NCI-H1105 (cell line): ENCODE measurements around the gene ZBTB46.

ENCODE experiments used
- DNase-seq: peaks from one replicate; lab custom pipeline; 2025; lab: John Stamatoyannopoulos, UW

The ZBTB46 gene

GRCh38 chr20:63766695-63767426 lies 64.2 kb downstream of the ZBTB46 start:
- DNase-seq = no peak

- no peak for DNase-seq
Observed at GRCh38 chr20:63765902-63766301, 65.2 kb downstream of the ZBTB46 start.

GRCh38 chr20:63765082-63765873 lies 65.8 kb downstream of the ZBTB46 start:
- no peak for DNase-seq

GRCh38 chr20:63759377-63759901 lies 71.6 kb downstream of the ZBTB46 start:
- no peak for DNase-seq

GRCh38 chr20:63758152-63758551 lies 72.9 kb downstream of the ZBTB46 start:
- DNase-seq = no peak

GRCh38 chr20:63756648-63756991 lies 74.4 kb downstream of the ZBTB46 start:
- DNase-seq = no peak

- no peak for DNase-seq
Observed at GRCh38 chr20:63755933-63756647, 75.0 kb downstream of the ZBTB46 start.

GRCh38 chr20:63754008-63754407 lies 77.1 kb downstream of the ZBTB46 start:
- DNase-seq = no peak

GRCh38 chr20:63753381-63753780 lies 77.7 kb downstream of the ZBTB46 start:
- DNase-seq = no peak

GRCh38 chr20:63752411-63753101 lies 78.5 kb downstream of the ZBTB46 start:
- DNase-seq = no peak

GRCh38 chr20:63751471-63752271 lies 79.4 kb downstream of the ZBTB46 start:
- DNase-seq = peak; percentile 51

- no peak for DNase-seq
Observed at GRCh38 chr20:63750807-63751470, 80.1 kb downstream of the ZBTB46 start.

GRCh38 chr20:63749597-63750508 lies 81.2 kb downstream of the ZBTB46 start:
- no peak for DNase-seq

GRCh38 chr20:63748934-63749270 lies 82.2 kb downstream of the ZBTB46 start:
- DNase-seq = no peak

GRCh38 chr20:63748070-63748933 lies 82.8 kb downstream of the ZBTB46 start:
- no peak for DNase-seq

GRCh38 chr20:63747622-63748069 lies 83.4 kb downstream of the ZBTB46 start:
- no peak for DNase-seq

GRCh38 chr20:63746751-63747315 lies 84.2 kb downstream of the ZBTB46 start:
- no peak for DNase-seq
